ENCODE measurements around the gene CBS. TPM values are rescaled to one million over a fixed set of nuclear protein-coding genes. Genes with fewer than 3 reads are reported as not detected.

The CBS gene
- total RNA-seq: 22.9 and 39.4 TPM in 2 replicates

GRCh38 chr21:43075170-43076022, at the start of gene CBS:
Gene CBS (minus strand): TSS chr21:43075835. CDS start chr21:43072193, 3,642 bp downstream.

GRCh38 chr21:43106965-43107793, 31.5 kb upstream of the CBS start, which contains the start of gene U2AF1:
Gene U2AF1 (minus strand): TSS chr21:43107570. CDS start chr21:43107494, 76 bp downstream.

Other genes with a start within 250 kb of the CBS start
- 7.1 and 10.7 TPM in 2 replicates for gene WDR4, start 196.3 kb downstream of the CBS start, total RNA-seq
- gene NDUFV3, start 182.5 kb downstream of the CBS start, total RNA-seq: 43.2 and 46.5 TPM in 2 replicates
- gene ERVH48-1, start 150.2 kb downstream of the CBS start, total RNA-seq: not detected in 2 replicates
- gene PKNOX1, start 101.3 kb downstream of the CBS start, total RNA-seq: 9.1 and 12.6 TPM in 2 replicates
- 13.2 and 16.5 TPM in 2 replicates for gene U2AF1, start 31.7 kb upstream of the CBS start, total RNA-seq
- not detected in 2 replicates for gene CRYAA, start 93.2 kb upstream of the CBS start, total RNA-seq